ENCODE data around the gene CES4A.
A peak's percentile ranks its signal among the peaks of the same experiment; 100 is the strongest.
"Not testable (repeated sequence)": the region's sequence is repeated elsewhere in the genome, so short reads cannot be mapped to it uniquely, and the experiment has no call there.

The CES4A gene

DNA sequence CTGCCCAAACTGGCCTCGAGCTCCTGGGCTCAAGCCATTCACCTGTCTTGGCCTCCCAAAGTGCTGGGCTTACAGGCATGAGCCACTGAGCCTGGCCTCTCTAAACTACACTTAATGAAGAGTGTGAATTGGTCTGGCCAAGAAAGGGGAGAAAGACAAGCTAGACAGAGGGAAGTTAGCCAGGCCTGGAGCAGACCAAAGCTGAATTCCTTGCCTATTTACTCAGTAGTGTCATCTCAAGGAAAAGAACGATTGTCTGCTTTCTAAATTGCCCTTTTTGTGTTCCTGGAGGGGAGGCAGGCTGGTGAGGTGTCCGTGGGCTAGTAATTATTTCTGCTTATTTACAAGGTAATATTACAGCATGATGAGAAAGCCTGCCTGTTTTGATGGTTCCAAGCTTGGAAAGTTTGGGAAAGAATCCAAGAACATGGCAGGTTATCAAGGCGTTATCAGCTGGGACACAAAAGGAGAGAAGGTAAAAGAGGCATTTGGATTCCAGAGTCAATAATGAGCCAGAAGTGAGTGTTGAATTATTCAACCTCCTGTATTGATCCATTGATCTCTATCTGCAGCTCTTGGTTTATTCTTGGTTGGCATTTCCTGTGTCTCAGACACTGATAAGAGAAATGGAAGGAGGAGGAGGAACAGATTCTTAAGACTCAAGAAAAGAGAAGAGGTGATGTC is 34.3 kb downstream of the CES4A start:
- DNase-seq (ENCODE audit: low read depth): no peak

DNA sequence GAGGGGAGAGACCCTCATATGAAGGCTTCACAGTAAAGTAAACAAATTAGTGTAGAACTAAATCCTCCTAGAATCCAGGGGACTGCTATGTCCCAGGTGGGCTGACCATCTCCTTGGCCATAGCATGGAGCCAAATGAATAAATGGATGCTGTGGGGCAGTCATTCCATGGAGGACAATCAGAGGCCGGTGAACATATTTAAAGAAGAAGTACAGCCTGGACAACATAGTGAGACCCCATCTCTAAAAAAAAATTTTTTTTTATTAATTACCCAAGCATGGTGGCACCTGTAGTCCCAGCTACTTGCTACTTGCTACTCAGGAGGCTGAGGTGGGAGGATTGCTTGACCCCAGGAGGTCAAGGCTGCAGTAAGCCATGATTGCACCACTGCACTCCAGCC is 35.3 kb downstream of the CES4A start:
- DNase-seq (ENCODE audit: low read depth): no peak

DNA sequence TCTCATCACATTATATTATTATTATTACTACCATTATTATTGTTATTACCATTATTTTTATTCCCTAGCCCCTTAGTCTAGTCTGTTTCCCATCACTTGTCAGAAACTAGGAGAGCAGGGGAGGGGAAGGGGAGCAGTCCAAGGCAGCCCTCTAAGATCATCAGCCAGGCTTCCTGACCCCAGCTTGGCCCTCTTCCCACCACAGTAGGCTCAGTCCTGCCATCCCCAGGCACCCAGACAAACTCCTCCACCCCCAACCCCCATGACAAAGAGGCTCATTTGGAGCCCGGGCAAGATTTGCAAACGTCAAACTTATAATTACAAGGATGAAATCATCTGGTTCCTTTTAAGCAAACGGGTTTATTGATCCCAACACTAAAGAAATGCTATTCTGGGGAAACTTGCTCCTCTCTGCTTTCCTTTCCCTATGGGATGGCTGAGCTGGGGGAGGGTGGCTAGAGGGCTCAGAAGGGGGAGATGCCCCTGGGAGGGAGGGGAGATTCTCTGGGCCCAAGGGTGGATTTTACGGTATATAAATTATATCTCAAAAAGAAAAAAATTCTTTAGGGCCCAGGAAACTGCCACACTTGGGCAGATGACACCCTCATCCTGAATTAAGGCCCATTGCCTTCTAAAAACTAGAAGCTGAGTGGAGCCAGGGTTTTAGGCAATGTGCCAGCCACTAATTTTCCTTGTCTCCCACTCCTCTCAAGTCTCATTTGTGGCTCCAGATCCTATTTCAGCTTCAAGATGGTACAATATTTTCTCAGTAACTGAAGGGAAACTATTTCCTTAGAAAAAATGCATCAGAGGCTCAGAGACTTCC is 36.2 kb downstream of the CES4A start:
- DNase-seq (ENCODE audit: low read depth): no peak

DNA sequence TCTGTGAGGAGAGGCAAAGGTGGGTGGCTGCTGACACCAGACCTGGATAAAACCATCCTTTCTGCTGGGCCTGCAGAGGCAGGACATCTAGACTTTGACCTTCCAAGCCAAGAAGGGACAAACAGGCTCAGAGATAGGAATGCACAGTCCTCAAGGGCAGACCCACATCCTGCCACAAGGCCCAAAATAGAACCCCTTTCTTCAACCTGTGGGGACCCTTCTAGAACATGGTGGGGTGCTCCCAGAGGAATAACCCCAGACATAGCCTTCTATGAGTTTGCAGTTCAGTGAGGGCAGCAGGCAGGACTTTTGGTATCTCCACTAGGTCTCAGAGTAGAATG is 36.8 kb downstream of the CES4A start:
- DNase-seq (ENCODE audit: low read depth): no peak

DNA sequence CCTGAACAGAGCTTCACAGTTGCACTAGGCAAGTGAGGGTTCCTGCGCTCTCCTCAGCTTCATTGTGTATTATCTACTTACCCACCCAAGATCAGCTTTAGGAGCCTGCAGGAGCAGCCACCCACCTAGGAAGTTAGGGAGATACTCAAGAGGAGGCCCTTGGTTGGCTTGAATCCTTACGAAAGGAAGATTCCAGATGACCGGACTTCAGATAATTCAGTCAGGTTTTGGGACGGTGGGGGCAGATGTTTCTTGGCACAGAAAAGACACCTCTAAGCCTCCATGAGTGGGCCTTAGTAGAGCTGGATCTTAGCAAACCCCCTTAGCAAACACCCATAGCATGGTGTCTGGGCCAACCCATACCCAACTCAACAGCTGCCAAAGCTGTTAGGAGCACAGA is 38.2 kb downstream of the CES4A start:
- no peak for DNase-seq (ENCODE audit: low read depth)

DNA sequence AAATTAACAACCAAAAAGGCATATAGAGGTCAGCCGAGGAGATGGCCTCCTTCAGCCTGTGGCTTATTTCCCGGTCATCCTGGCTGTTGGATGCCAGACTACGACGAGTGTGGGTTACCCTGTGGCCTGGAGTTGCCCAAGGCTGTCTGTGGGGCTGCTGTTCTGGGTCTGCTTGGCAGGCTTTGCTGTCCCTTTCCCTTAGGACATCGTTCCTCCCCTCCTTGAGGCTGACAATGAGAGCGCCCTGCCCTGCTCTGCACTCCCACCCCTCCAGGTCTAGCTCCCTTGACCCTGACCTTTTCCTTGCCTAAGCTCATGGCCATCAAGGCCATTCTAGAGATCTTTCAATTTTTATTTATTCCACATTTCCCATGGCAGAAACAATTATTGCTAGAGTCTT is 38.7 kb downstream of the CES4A start:
- no peak for DNase-seq (ENCODE audit: low read depth)

DNA sequence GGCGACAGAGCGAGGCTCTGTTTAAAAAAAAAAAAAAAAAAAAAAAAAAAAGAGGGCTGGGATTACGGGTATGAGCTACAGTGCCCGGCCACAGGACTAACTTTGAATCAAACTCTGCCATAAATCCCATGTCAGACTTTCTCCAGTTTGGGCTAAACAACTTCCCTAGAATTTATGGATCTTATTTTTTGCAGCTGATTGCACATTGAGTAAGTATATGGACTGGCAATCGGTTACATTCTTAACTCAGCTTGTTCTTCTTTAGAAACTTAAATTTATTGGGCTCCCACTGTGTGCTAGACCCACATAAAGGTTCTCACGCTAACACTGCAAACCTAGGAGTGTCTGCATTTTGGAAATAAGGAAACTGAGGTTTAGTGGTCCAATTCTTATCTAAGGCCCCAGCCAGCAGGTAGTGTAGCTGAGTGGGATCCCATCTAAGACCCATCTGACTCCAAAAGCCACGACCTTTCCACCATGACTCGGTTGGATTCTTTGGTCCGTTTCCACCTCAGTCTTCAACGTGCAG is 39.8 kb downstream of the CES4A start:
- DNase-seq (ENCODE audit: low read depth): no peak

DNA sequence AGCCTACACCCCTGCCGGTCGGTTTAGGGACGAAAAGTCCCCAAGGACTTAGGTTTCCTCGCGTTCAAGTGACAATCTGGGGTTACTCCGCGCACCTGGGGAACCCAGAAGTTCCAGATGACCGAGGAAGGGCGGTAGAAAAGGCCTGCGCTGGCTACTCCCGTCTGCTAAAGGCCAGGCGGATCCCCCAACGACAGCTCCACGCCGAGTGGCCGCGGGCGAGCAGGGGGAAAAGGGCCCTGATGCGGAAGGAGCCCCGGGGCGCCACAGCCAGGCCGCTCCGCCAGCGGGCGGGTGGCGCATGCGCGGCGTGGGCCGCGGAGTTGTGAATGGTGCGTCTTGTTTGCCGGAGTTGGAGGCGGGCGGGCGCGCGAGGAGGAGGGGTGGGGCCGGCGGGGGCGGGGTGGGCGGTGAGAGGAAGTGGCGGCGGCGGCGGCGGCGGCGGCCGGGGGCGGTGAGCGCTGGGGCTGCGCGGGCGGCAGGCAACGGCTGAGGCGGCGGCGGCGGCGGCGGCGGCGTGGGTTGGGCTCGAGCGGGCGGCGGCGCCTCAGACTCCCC is 40.4 kb downstream of the CES4A start, which contains the start of gene CBFB:
CBFB (plus strand) TSS at position 454 of the 558 bp plus-strand sequence. CDS start 259 bp downstream, outside the sequence.
- DNase-seq (ENCODE audit: low read depth): peak; percentile 88

DNA sequence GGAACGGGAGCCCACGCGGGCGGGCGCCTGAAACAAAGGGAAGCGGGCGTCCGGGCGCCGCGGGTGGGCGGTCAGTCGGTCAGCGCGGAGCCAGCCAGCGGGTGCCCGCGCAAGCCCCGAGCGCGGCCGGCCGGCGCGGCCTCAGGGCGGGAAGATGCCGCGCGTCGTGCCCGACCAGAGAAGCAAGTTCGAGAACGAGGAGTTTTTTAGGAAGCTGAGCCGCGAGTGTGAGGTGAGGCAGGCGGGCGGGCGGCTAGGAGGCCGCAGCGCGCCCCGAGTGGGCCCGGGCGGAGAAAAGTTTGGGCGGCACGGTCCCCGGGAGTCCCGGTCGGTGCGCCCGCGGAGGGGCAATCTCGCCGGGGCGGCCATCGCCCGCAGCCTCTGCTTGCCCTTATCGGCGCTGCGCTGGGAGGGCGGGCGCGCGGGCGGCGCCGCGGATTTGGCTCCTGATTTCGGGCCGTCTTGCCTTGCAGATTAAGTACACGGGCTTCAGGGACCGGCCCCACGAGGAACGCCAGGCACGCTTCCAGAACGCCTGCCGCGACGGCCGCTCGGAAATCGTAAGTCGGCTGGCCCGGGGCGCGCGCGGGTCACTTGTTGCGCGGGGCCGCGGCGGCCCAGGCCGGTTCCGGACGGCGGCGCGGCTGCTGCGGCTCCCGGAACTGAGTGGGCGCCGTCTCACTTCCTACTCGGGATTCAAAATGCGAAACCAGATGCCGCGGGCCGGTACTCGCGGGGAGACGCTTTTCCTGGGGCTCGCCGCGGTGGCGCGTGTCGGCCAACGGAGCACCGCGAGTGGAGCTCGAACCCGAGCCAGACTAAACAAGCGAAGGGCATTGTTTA is 41.1 kb downstream of the CES4A start:
- DNase-seq (ENCODE audit: low read depth): peak; percentile 43

DNA sequence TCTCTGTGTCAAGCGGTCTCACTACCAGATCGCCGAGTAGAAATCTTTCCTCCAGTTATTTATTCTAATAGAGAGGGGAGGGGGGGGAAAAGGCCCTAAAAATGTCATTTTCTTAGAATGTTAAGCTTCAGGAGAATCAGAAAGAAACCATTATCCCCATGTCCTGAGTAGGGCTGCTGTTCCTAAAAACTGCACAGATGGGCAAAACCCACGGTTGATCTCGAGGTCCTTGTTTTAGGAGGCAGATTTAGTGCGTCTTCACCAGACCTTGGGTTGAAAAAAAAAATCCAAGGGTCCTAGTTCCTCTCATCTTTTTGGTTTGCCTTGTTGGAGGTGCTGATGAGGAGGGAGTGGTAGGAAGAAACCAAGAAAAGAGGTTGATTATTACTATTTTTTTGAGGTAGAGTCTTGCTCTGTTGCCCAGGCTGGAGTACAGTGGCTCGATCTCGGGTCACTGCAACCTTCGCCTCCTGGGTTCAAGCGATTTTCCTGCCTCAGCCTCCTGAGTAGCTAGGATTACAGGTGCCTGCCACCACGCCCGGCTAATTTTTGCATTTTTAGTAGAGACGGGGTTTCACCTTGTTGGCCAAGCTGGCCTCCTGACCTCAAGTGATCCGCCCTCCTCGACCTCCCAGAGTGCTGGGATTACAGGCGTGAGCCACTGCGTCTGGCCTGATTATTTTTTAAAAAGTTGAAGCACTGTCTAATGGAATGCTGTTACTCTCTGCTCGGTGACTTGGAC is 42.0 kb downstream of the CES4A start:
- no peak for DNase-seq (ENCODE audit: low read depth)

DNA sequence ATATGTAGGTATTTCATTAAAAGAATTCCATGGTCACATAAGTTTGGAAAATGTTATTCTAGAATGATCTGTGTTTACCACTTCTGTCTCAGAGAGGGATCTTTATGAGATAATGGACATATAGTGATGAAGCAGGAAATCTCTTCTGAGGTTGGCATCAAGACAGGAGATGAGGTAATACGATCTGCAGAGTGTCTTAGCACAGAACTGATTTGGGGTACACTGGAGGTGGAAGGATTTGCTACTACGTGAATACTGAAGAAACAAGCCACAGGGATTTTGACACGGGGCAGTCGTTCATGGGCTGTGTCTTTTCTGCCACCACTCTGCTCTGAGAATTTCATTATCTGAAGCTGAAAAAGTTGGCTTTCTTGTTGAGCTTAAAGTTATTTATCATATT is 46.1 kb downstream of the CES4A start:
- no peak for DNase-seq (ENCODE audit: low read depth)

DNA sequence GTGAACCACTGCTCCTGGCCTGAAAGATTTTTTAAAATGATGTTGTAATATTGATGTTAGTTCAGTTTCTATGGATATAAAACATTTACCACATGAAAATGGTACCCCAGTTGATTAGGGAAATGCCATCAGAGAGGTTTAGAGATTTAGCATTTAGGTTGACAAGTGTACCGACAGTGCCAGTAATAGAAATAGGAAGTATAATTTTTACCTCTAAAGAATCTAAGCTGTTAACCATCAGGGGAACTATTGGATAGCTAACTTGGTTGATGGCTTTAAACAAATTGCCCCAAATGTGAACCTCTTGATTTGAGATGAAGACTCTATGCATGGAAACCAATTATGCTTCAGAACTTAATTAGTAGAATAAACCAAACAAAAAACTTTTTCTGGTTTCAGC is 47.0 kb downstream of the CES4A start:
- DNase-seq (ENCODE audit: low read depth): no peak

DNA sequence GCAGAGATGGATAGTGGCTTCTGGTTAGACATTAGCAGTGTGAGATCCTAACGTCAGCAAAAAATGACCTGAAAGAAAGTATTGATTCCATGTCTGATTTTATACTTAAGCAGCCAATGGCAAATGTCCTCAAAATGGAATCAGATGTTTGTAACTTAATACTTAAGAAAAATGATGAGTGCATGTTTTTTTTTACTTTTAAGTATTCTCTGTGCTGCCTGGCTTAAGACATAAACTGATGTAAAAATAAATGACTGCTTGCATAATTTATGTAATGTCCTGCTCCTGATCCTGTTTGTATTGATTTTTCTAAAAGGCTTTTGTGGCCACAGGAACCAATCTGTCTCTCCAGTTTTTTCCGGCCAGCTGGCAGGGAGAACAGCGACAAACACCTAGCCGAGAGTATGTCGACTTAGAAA is 47.9 kb downstream of the CES4A start:
- DNase-seq (ENCODE audit: low read depth): no peak

DNA sequence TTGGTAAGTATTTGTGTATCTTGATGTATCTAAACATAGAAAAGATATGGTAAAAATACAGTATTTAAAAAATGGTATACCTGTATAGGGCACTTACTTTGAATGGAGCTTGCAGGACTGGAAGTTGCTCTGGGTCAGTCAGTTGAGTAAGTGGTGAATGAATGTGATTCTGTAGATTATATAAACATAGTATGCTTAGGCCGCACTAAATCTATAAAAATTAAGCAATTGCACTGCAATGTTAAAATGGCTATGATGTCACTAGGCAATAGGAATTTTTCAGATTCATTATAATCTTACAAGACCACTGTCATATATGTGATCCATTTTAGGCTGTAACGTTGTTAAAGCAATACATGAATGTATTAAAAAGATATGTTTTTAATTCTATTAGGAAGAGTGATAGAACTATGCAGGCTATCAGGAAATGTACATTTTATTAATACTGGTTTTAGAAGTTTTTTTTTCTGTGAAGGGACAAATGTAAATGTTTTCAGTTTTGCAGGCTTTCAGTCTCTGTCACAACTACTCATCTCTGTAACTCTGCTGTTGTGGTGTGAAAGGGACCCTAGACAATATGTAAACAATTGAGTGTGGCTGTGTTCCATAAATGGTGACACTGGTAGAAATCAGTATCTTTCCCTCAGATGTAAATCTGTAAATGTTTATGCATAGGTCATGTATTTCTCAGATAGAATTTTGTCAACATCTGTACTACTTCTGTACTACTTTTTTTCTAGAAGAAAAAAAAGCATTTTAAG is 51.1 kb downstream of the CES4A start:
- no peak for DNase-seq (ENCODE audit: low read depth)

DNA sequence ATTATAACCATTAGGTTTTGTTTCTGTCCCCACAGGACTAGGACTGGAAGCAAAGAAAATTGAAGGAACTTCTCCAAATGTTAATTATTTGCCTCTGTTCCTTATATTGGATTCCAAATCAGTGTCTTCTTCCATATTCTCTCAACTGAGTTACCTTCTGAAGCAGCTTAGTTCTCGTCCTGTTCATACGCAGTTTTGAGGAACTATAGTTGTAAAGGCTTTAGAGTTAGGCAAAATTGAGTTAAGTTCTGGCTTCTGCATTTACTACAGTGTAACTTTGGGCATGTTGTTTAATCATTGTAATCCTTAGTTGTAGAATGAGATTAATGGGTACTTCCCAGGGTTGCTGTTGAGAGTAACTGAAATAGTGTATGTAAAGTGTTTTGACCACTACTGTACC is 51.8 kb downstream of the CES4A start:
- DNase-seq (ENCODE audit: low read depth): no peak

DNA sequence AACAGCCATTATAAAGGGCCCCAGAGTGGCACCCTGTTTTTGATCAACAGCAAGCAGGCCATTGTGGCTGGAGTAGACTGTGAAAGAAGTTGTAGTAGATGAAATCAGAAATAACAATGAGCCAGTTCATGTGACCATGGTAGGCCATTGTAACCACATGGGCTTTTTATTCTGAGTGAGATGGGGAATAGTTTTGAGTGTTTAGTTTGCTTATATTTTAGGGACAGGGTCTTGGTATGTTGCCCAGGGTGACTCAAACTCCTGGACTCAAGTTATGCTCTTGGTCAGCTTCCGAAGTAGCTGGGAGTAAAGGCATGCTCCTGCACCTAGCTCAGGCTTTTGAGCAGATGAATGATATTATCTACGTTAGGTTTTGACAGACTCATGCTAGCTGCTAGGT is 52.5 kb downstream of the CES4A start:
- no peak for DNase-seq (ENCODE audit: low read depth)

DNA sequence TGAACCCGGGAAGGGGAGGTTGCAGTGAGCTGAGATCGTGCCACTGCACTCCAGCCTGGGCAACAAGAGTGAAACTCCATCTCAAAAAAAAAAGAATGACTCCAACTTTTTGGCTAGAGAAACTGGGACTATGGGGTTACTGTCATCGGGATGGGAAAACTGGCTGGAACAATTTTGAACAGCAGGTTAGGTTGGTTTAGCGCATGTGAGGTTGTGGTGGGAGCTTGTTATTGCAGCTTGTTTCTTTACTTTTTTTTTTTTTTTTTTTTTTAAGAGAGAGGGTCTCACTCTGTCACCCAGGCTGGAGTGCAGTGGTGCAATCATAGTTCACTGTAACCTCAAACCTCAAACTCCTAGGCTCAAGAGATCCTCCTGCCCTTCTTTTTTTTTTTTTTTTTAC is 53.1 kb downstream of the CES4A start:
- DNase-seq (ENCODE audit: low read depth): not testable (repeated sequence)

DNA sequence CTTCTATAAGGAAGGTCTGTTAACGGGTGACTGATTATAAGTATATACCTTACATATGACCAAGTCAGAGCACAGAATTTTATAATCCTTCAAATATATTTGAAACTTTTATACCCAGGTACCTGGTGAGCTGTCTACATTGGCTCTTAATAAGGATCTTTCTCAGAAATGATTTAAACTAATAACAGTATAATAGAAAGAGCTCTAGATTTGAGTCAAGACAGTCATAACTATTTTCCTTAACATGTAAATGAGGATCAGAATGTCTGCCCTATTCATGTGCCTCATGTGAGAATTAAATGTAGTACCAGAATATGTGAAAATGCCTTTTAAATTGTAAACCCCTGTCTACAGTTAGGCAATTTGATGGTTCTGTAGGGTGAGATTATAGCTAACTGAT is 55.0 kb downstream of the CES4A start:
- DNase-seq (ENCODE audit: low read depth): no peak

DNA sequence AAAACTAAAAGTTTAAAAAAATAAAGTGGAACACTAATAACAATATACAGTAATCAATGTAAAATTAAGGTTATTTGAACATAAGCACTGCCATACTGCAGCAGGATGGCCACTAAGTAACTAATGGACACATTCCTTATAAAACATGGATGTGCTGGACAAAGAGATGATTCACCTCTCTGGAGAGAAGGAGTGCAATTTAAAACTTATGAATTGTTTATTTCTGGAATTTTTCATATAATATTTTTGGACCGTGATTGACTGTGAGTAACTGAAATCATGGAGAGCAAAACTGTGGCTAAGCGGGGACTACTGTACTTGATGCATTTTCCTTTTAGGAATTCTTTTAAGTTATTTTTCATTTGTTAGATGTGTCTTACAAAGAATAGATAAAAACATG is 62.4 kb downstream of the CES4A start:
- no peak for DNase-seq (ENCODE audit: low read depth)

DNA sequence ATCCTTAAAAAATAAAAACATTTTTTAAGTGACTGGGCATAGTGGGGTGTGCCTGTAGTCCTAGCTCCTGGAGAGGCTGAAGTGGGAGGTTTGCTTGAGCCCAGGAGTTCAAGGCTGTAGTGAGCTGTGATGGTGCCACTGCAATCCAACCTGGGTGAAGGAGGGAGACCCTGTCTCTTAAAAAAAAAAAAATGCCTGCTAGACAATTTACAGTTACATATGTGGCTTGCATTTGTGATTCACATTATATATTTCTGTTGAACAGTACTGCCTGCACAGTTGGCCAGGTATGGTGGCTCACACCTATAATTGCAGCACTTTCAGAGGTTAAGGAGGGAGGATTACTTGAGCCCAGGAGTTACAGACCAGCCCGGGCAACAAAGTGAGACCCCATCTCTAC is 64.0 kb downstream of the CES4A start:
- no peak for DNase-seq (ENCODE audit: low read depth)

Data from stimulated activated CD8-positive, alpha-beta memory T cell treated with anti-CD3 and anti-CD28 coated beads, Interleukin-4, amount 100 ng/mL, for 24 hours (primary cell).